Measurements from ENCODE around the gene AFMID. TPM values are rescaled to one million over a fixed set of nuclear protein-coding genes. Genes with fewer than 3 reads are reported as not detected.
A peak's percentile ranks its signal among the peaks of the same experiment; 100 is the strongest.

The AFMID gene
- total RNA-seq, 1 experiment from 2014 or later = 59.3 TPM

- peak overlapping the region; percentile 65 to 86 for H3K4me3 ChIP-seq (ENCODE audit: low read depth in 2 of 2, low read length in 2 of 2)
- H3K9me3 ChIP-seq (ENCODE audit: control insufficient read depth, insufficient read depth, low read depth, low read length) = no peaks in the 10 kb centered on the region
- no peaks in the 10 kb centered on the region; the same call in 1 of the 2 replicates for H3K36me3 ChIP-seq (ENCODE audit: control insufficient read depth, insufficient read depth, low read length)
- intact Hi-C loops (cut with micrococcal nuclease; ENCODE audit: unreplicated experiment) (no loop called here), in situ Hi-C loops (cut with HindIII; ENCODE audit: low pct_unique_long_range_greater_than_20kb, low sequenced_read_pairs) (no loop called here)
- no TSS peak for BruUV-seq (replicated peaks)
- no peak for DNase-seq (ENCODE audit: low read depth, low spot score)
- no peaks in the 10 kb centered on the region for H3K27me3 ChIP-seq (ENCODE audit: control insufficient read depth, insufficient read depth, low read length)
- TF ChIP-seq POLR2AphosphoS5 (IDR thresholded peaks at IDR 0.05; ENCODE audit: low read depth, low read length) = no peak
- TF ChIP-seq, protein P1, sequence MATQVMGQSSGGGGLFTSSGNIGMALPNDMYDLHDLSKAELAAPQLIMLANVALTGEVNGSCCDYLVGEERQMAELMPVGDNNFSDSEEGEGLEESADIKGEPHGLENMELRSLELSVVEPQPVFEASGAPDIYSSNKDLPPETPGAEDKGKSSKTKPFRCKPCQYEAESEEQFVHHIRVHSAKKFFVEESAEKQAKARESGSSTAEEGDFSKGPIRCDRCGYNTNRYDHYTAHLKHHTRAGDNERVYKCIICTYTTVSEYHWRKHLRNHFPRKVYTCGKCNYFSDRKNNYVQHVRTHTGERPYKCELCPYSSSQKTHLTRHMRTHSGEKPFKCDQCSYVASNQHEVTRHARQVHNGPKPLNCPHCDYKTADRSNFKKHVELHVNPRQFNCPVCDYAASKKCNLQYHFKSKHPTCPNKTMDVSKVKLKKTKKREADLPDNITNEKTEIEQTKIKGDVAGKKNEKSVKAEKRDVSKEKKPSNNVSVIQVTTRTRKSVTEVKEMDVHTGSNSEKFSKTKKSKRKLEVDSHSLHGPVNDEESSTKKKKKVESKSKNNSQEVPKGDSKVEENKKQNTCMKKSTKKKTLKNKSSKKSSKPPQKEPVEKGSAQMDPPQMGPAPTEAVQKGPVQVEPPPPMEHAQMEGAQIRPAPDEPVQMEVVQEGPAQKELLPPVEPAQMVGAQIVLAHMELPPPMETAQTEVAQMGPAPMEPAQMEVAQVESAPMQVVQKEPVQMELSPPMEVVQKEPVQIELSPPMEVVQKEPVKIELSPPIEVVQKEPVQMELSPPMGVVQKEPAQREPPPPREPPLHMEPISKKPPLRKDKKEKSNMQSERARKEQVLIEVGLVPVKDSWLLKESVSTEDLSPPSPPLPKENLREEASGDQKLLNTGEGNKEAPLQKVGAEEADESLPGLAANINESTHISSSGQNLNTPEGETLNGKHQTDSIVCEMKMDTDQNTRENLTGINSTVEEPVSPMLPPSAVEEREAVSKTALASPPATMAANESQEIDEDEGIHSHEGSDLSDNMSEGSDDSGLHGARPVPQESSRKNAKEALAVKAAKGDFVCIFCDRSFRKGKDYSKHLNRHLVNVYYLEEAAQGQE (IDR thresholded peaks at IDR 0.05; ENCODE audit: insufficient read depth in 1 of 2, low read depth in 2 of 2, low read length in 1 of 2) = no peak
- no peak for TF ChIP-seq TCF7L2 (IDR thresholded peaks at IDR 0.05; ENCODE audit: low read depth, low read length)
- TF ChIP-seq CTCF (IDR thresholded peaks at IDR 0.05) = no peak
- TF ChIP-seq SIN3A (IDR thresholded peaks at IDR 0.05; ENCODE audit: borderline replicate concordance, insufficient read depth, low read depth, low read length) = no peak
- peaks cover 26% of the 10 kb centered on the region for H3K4me1 ChIP-seq (ENCODE audit: control insufficient read depth, insufficient read depth, low read length)
- ChIA-PET CTCF (interaction anchor here (0.6 to 1.1 kb wide), 6 partner anchors 10 to 273 kb away, joined by 3 to 17 read pairs (median 4); no protein-coding TSS in a partner anchor), POLR2A (interaction anchor here (0.6 kb wide), 2 partner anchors 48 to 58 kb away, joined by 3 to 4 read pairs; no protein-coding TSS in a partner anchor)
- ATAC-seq = peak; percentile 61
- H3K27ac ChIP-seq (ENCODE audit: low read length) = peak overlapping the region; percentile 69
Observed at GRCh38 chr17:78185981-78186691, 1.0 kb upstream of the AFMID start.

GRCh38 chr17:78196716-78197115, 9.6 kb downstream of the AFMID start:
- CTCF ChIA-PET = no interaction called here
- POLR2A ChIA-PET = no interaction called here
- Histone ChIP-seq H3K27me3 (ENCODE audit: control insufficient read depth, insufficient read depth, low read length) (no peaks in the 10 kb centered on the region), H3K9me3 (ENCODE audit: control insufficient read depth, insufficient read depth, low read depth, low read length) (no peaks in the 10 kb centered on the region), H3K27ac (ENCODE audit: low read length) (no peak overlapping the region), H3K36me3 (ENCODE audit: control insufficient read depth, insufficient read depth, low read length) (no peaks in the 10 kb centered on the region), H3K4me3 (ENCODE audit: low read depth in 2 of 2, low read length in 2 of 2) (no peak overlapping the region), H3K4me1 (ENCODE audit: control insufficient read depth, insufficient read depth, low read length) (no peaks in the 10 kb centered on the region)
- TF ChIP-seq CTCF (IDR thresholded peaks at IDR 0.05) = no peak
- BruUV-seq (replicated peaks) = TSS peak; percentile 67
- no peak for DNase-seq (ENCODE audit: low read depth, low spot score)
- intact Hi-C loops (cut with micrococcal nuclease; ENCODE audit: unreplicated experiment) (no loop called here), in situ Hi-C loops (cut with HindIII; ENCODE audit: low pct_unique_long_range_greater_than_20kb, low sequenced_read_pairs) (no loop called here)
- ATAC-seq = no peak
